ENCODE data around the gene EVA1A. TPM values are rescaled to one million over a fixed set of nuclear protein-coding genes. Genes with fewer than 3 reads are reported as not detected.

Gene EVA1A
- total RNA-seq, 5 donors from 2014 or later (not counting 1 experiment from before 2014, with no cell fraction given) = 0.62 TPM; not detected in 4

DNA sequence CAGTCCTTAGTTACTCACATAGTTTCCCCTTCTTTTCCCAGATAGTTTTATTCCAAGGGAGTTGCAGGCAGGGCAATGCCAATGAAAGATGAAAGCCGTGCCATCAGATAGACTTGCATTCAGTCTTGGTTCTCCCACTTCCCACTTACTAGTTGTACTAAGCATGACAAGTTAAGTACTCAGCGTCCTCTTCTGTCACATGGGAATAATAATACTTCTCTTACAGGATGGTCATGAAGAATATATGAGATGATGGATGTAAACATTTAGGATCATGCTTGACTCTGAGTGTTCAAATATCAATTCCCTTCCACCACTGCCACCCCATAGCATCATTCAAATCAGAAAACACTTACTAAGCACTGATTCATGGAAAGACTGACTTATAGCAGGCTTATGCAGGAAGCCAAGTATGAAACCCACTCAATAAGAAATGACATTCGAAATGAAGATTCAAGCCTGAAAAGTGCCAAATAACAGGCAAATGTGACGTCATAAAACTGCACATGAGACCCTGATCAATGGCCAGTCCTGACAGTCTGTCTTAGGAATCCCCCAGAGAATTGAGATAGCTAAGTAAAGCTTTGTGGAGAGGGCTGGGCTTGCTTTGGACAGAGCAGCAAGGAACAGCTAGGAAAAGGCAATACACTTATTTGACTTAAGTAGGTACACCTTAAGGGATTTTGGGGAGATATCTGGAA is 11.1 kb upstream of the EVA1A start:
- Mint-ChIP-seq H3K36me3 (no peaks in the 10 kb centered on the region), H3K9me3 (peaks cover 0 to 8% (median 0%) of the 10 kb centered on the region in 3 donors), H3K27ac (no peak overlapping the region), H3K4me1 (no peaks in the 10 kb centered on the region), H3K4me3 (no peak overlapping the region), H3K27me3 (peaks cover 33 to 34% of the 10 kb centered on the region in 2 donors)
- no peak overlapping the region for H3K27ac ChIP-seq (ENCODE audit: low read length)
- WGBS (ENCODE audit: insufficient coverage) = 78% methylated on average over 1 of the region's 4 CpGs
- H3K4me3 ChIP-seq (ENCODE audit: control insufficient read depth in 1 of 2, extremely low read depth in 1 of 2, low read length in 1 of 2) = no peak overlapping the region
- no peaks in the 10 kb centered on the region for H3K27me3 ChIP-seq (replicated peaks in 1 of 2; ENCODE audit: control insufficient read depth in 2 of 2, extremely low read depth in 1 of 2, insufficient read depth in 2 of 2, low read length in 1 of 2)
- no peaks in the 10 kb centered on the region for H3K36me3 ChIP-seq (ENCODE audit: control insufficient read depth in 2 of 2, extremely low read depth in 1 of 2, insufficient read depth in 1 of 2, low read length in 1 of 2)
- peaks cover 3% of the 10 kb centered on the region for H3K9me3 ChIP-seq
- ATAC-seq (replicated peaks in 1 of 4) (no peak), DNase-seq (no peak)
- H3K4me1 ChIP-seq (ENCODE audit: control insufficient read depth in 1 of 2, extremely low read depth in 1 of 2, insufficient read depth in 2 of 2, low read length in 2 of 2) = no peaks in the 10 kb centered on the region
- ChIA-PET CTCF (no interaction called here), POLR2A (interaction anchor here in 1 of 2 donors (0.6 kb wide), 1 partner anchor 17 kb away, joined by 10 read pairs; no protein-coding TSS in a partner anchor)

DNA sequence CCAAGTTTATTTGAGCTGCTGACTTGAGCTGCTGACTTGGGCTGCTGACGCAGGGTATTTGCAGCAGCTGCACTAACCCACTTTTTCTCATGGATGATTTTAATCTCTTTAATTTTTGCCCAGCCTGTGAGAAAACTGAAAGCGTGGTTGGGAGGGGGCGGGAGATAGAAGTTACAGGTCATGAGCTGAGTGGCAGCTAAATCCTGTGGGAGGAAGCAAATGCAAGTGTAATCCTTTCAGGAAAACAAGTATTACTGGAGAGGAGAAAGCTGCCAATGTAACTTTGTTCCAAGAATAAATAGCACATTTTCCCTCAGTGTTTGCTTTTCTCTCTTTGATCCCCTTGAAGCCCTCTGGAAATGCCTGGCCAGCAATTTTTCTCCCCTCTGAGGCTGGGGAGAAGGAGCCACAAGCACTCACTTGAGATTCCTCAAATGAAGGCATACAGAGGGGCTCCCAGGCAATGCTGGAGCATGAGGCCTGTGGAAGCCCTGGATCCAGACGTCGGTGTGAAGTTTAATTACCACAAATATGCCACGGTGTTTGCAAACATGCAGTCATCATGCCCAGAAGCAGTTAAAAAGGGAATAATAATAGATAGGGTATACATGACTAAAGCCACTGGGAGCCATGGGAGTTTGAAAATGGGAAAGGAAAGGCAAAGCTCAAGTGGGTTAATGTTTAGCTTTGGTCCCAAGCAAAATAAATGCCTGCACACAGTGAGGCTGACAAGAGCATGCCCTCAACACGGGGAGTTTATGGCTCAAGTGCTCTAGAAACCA is 10.4 kb upstream of the EVA1A start:
- ATAC-seq (replicated peaks in 1 of 4) (no peak), DNase-seq (no peak)
- peaks cover 3% of the 10 kb centered on the region for H3K9me3 ChIP-seq
- H3K27ac ChIP-seq (ENCODE audit: low read length) = no peak overlapping the region
- Mint-ChIP-seq H3K9me3 (peaks cover 0 to 8% (median 0%) of the 10 kb centered on the region in 3 donors), H3K27ac (no peak overlapping the region), H3K27me3 (peaks cover 30% of the 10 kb centered on the region in 2 donors), H3K36me3 (no peaks in the 10 kb centered on the region), H3K4me1 (no peaks in the 10 kb centered on the region), H3K4me3 (no peak overlapping the region)
- no peaks in the 10 kb centered on the region for H3K27me3 ChIP-seq (replicated peaks in 1 of 2; ENCODE audit: control insufficient read depth in 2 of 2, extremely low read depth in 1 of 2, insufficient read depth in 2 of 2, low read length in 1 of 2)
- ChIA-PET POLR2A (no interaction called here), CTCF (no interaction called here)
- peaks cover 0 to 7% of the 10 kb centered on the region in 2 experiments for H3K4me1 ChIP-seq (ENCODE audit: control insufficient read depth in 1 of 2, extremely low read depth in 1 of 2, insufficient read depth in 2 of 2, low read length in 2 of 2)
- 68% methylated on average over 6 of the region's 7 CpGs for WGBS (ENCODE audit: insufficient coverage)
- no peaks in the 10 kb centered on the region for H3K36me3 ChIP-seq (ENCODE audit: control insufficient read depth in 2 of 2, extremely low read depth in 1 of 2, insufficient read depth in 1 of 2, low read length in 1 of 2)
- H3K4me3 ChIP-seq (ENCODE audit: control insufficient read depth in 1 of 2, extremely low read depth in 1 of 2, low read length in 1 of 2) = no peak overlapping the region

DNA sequence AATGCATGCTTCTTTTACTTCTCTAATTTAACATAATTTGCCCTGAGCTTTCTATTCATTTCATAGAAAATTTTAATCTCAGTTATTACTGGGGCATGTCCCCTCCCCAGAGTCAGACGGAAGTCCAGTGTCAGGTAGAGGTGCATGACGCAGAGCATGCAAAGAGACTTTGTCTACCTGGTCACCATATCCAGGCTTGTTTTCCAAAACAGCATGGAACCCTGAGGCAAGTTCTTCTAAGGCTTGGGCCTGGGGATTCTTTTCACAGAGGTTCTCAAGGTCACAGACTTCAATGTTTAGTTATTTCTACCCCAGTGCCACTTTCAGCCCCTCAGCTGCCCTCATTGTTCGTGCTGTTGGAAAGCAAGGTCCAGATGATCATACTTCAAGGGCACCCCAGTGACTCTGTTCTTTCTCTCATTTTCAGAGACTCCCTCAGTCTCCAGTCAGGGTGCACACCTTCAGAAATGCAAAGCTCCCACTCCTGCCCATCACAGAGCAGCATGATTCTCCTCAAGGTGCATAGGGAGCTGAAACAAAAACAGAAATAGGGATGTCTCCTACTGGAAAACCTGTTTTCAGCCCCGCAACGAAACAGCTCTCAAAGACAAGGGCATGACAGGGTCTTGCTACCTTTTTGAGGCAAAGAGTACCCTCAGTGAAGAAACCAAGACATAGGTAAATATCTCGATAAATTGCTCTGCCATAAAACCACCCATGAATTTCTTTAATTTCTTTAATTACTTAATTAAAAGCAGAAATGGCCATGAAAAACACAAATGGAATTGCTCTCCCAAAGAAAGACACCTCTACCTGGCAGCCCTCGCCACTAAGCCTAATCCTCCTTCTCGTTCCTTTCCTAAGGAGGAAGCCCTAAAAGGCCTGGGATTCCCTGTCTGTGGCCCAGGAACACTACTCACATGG is 9.5 kb upstream of the EVA1A start:
- Mint-ChIP-seq H3K36me3 (no peaks in the 10 kb centered on the region), H3K27me3 (peaks cover 30 to 32% of the 10 kb centered on the region in 2 donors), H3K4me1 (no peaks in the 10 kb centered on the region), H3K4me3 (no peak overlapping the region), H3K27ac (no peak overlapping the region), H3K9me3 (peaks cover 0 to 4% (median 0%) of the 10 kb centered on the region in 3 donors)
- DNase-seq (no peak), ATAC-seq (replicated peaks in 1 of 4) (no peak)
- H3K4me1 ChIP-seq (ENCODE audit: control insufficient read depth in 1 of 2, extremely low read depth in 1 of 2, insufficient read depth in 2 of 2, low read length in 2 of 2) = peaks cover 0 to 15% of the 10 kb centered on the region in 2 experiments
- no peak overlapping the region for H3K4me3 ChIP-seq (ENCODE audit: control insufficient read depth in 1 of 2, extremely low read depth in 1 of 2, low read length in 1 of 2)
- POLR2A ChIA-PET = no interaction called here
- no peak overlapping the region for H3K27ac ChIP-seq (ENCODE audit: low read length)
- H3K9me3 ChIP-seq = peaks cover 3% of the 10 kb centered on the region
- no peaks in the 10 kb centered on the region for H3K36me3 ChIP-seq (ENCODE audit: control insufficient read depth in 2 of 2, extremely low read depth in 1 of 2, insufficient read depth in 1 of 2, low read length in 1 of 2)
- WGBS (ENCODE audit: insufficient coverage) = 60% methylated on average over 4 of the region's 8 CpGs
- H3K27me3 ChIP-seq (replicated peaks in 1 of 2; ENCODE audit: control insufficient read depth in 2 of 2, extremely low read depth in 1 of 2, insufficient read depth in 2 of 2, low read length in 1 of 2) = no peaks in the 10 kb centered on the region
- CTCF ChIA-PET = no interaction called here

DNA sequence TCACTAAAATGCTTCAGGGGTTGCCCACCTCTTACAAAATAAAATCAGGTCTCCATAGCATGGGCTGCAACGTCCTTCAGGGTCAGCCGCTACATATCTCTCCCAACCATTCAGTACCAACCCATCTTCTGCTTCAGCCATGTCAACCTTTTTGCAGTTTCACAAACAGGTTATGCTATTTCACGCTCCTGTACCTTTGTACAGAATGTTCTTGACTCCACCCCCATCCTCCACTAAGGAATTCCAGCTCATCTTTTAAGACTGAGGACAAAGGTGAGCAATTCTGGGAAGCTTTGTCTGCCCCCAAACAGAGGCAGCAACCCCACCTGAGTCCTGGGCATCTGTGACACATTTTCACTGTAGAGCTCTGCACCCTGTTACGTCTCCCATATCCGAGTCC is 8.8 kb upstream of the EVA1A start:
- Mint-ChIP-seq H3K36me3 (no peaks in the 10 kb centered on the region), H3K4me3 (no peak overlapping the region), H3K27ac (no peak overlapping the region), H3K4me1 (no peaks in the 10 kb centered on the region), H3K9me3 (no peaks in the 10 kb centered on the region), H3K27me3 (peaks cover 30 to 38% of the 10 kb centered on the region in 2 donors)
- ATAC-seq (replicated peaks in 1 of 4) = no peak
- POLR2A ChIA-PET = no interaction called here
- CTCF ChIA-PET = no interaction called here
- H3K27me3 ChIP-seq (replicated peaks in 1 of 2; ENCODE audit: control insufficient read depth in 2 of 2, extremely low read depth in 1 of 2, insufficient read depth in 2 of 2, low read length in 1 of 2) = no peaks in the 10 kb centered on the region
- H3K27ac ChIP-seq (ENCODE audit: low read length) = no peak overlapping the region
- 87% methylated on average over 3 of the region's 5 CpGs for WGBS (ENCODE audit: insufficient coverage)
- H3K4me1 ChIP-seq (ENCODE audit: control insufficient read depth in 1 of 2, extremely low read depth in 1 of 2, insufficient read depth in 2 of 2, low read length in 2 of 2) = peaks cover 0 to 22% of the 10 kb centered on the region in 2 experiments
- no peaks in the 10 kb centered on the region for H3K9me3 ChIP-seq
- no peak for DNase-seq
- H3K4me3 ChIP-seq (ENCODE audit: control insufficient read depth in 1 of 2, extremely low read depth in 1 of 2, low read length in 1 of 2) = no peak overlapping the region
- no peaks in the 10 kb centered on the region for H3K36me3 ChIP-seq (ENCODE audit: control insufficient read depth in 2 of 2, extremely low read depth in 1 of 2, insufficient read depth in 1 of 2, low read length in 1 of 2)

DNA sequence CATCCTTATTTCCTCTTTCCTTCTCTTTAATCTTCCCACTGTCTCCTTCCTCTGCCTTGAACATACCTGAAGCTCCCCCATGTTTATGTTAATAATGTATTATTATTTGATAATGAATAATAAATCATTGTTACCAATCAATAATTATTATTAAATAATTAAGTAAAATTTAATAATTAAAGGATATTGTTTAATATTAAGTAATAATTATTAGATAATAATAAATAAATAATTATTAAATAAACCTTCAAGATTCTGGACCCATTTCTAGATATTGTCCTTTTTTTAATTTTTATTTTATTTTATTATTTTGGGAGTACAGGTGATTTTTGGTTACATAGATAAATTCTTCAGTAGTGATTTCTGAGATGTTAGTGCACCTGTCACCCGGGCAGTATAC is 7.4 kb upstream of the EVA1A start:
- H3K27ac ChIP-seq (ENCODE audit: low read length) = no peak overlapping the region
- WGBS (ENCODE audit: insufficient coverage) = no CpG with 5 or more reads among the region's 1 CpG
- POLR2A ChIA-PET = no interaction called here
- Mint-ChIP-seq H3K27me3 (peaks cover 35 to 46% of the 10 kb centered on the region in 2 donors), H3K27ac (no peak overlapping the region), H3K36me3 (no peaks in the 10 kb centered on the region), H3K4me1 (peaks cover 0 to 6% (median 0%) of the 10 kb centered on the region in 3 donors), H3K9me3 (no peaks in the 10 kb centered on the region), H3K4me3 (no peak overlapping the region)
- no peak overlapping the region for H3K4me3 ChIP-seq (ENCODE audit: control insufficient read depth in 1 of 2, extremely low read depth in 1 of 2, low read length in 1 of 2)
- CTCF ChIA-PET = no interaction called here
- peaks cover 0 to 3% of the 10 kb centered on the region in 2 experiments for H3K27me3 ChIP-seq (replicated peaks in 1 of 2; ENCODE audit: control insufficient read depth in 2 of 2, extremely low read depth in 1 of 2, insufficient read depth in 2 of 2, low read length in 1 of 2)
- no peaks in the 10 kb centered on the region for H3K36me3 ChIP-seq (ENCODE audit: control insufficient read depth in 2 of 2, extremely low read depth in 1 of 2, insufficient read depth in 1 of 2, low read length in 1 of 2)
- H3K9me3 ChIP-seq = no peaks in the 10 kb centered on the region
- DNase-seq = no peak
- H3K4me1 ChIP-seq (ENCODE audit: control insufficient read depth in 1 of 2, extremely low read depth in 1 of 2, insufficient read depth in 2 of 2, low read length in 2 of 2) = peaks cover 0 to 35% of the 10 kb centered on the region in 2 experiments
- ATAC-seq (replicated peaks in 1 of 4) = no peak

Measured in T-cell (primary cell).